ENCODE measurements around the gene RBMS3.
"Not testable (repeated sequence)": the region's sequence is repeated elsewhere in the genome, so short reads cannot be mapped to it uniquely, and the experiment has no call there.

Gene RBMS3

GRCh38 chr3:30042916-30043555 is 762.2 kb downstream of the RBMS3 start:
- no peak overlapping the region for H3K4me3 ChIP-seq (ENCODE audit: low read depth, low read length)
- TF ChIP-seq, protein P1, sequence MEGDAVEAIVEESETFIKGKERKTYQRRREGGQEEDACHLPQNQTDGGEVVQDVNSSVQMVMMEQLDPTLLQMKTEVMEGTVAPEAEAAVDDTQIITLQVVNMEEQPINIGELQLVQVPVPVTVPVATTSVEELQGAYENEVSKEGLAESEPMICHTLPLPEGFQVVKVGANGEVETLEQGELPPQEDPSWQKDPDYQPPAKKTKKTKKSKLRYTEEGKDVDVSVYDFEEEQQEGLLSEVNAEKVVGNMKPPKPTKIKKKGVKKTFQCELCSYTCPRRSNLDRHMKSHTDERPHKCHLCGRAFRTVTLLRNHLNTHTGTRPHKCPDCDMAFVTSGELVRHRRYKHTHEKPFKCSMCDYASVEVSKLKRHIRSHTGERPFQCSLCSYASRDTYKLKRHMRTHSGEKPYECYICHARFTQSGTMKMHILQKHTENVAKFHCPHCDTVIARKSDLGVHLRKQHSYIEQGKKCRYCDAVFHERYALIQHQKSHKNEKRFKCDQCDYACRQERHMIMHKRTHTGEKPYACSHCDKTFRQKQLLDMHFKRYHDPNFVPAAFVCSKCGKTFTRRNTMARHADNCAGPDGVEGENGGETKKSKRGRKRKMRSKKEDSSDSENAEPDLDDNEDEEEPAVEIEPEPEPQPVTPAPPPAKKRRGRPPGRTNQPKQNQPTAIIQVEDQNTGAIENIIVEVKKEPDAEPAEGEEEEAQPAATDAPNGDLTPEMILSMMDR (IDR thresholded peaks at IDR 0.05; ENCODE audit: borderline replicate concordance, insufficient read depth, low read depth, low read length): no peak

DNA sequence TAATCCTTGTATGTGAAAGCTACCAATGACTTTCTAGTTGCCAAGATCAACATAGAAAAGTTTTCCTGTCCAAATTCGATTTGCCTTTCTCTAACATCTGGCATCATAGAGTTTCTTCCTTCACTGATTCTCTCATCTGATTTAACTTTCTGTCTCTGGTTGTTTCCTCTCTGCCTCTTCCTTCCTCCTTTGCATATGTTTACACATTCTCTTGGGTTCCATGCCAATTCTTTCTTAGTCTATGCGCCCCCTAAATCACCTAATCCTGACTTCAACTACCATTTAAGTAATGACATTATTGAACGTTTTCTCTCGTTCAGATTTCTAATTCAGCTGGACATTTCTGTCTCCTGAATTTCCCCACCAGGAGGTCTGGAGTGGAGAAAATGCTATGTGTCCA is 763.6 kb downstream of the RBMS3 start:
- TF ChIP-seq, protein P1 (IDR thresholded peaks at IDR 0.05; ENCODE audit: borderline replicate concordance, insufficient read depth, low read depth, low read length): no peak
- H3K4me3 ChIP-seq (ENCODE audit: low read depth, low read length): no peak overlapping the region

GRCh38 chr3:30048431-30048830 is 767.6 kb downstream of the RBMS3 start:
- TF ChIP-seq, protein P1 (IDR thresholded peaks at IDR 0.05; ENCODE audit: borderline replicate concordance, insufficient read depth, low read depth, low read length): no peak
- no peak overlapping the region for H3K4me3 ChIP-seq (ENCODE audit: low read depth, low read length)

DNA sequence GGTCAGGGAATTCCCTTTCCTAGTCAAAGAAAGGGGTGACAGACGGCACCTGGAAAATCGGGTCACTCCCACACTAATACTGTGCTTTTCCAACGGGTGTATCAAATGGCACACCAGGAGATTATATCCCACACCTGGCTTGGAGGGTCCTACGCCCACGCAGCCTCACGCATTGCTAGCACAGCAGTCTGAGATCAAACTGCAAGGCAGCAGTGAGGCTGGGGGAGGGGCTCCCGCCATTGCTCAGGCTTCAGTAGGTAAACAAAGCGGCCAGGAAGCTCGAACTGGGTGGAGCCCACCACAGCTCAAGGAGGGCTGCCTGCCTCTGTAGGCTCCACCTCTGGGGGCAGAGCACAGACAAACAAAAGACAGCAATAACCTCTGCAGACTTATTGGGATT is 769.2 kb downstream of the RBMS3 start:
- not testable (repeated sequence) for H3K4me3 ChIP-seq (ENCODE audit: low read depth, low read length)

GRCh38 chr3:30059240-30059639 is 778.4 kb downstream of the RBMS3 start:
- TF ChIP-seq, protein P1 (IDR thresholded peaks at IDR 0.05; ENCODE audit: borderline replicate concordance, insufficient read depth, low read depth, low read length): no peak
- H3K4me3 ChIP-seq (ENCODE audit: low read depth, low read length): no peak overlapping the region

Data from GM12875 (cell line).